Right atrium auricular region (tissue), 2 donors: Measurements from ENCODE around the gene RASL11A. TPM values are rescaled to one million over a fixed set of nuclear protein-coding genes. Genes with fewer than 3 reads are reported as not detected.
"Not testable (repeated sequence)": the region's sequence is repeated elsewhere in the genome, so short reads cannot be mapped to it uniquely, and the experiment has no call there.

Experiments
- DNase-seq: peaks from one replicate; pipeline ENCODE4 v3.0.0-alpha.2; 2019; ENCODE audit warnings: low spot score
- H3K27ac ChIP-seq, 2 donors: fragments of 200-600 bp; sonication (generic); 1 replicate in 1 of 2; 2 replicates in 1 of 2; pipeline ENCODE4 v1.5.1; 2016 to 2019
- H3K27me3 ChIP-seq, 2 donors: fragments of 200-600 bp; sonication (generic); one replicate each; pipeline versions ENCODE4 v1.5.1 to v1.6.0; 2017 to 2019
- H3K36me3 ChIP-seq: fragments of 200-600 bp; sonication (generic); one replicate; pipeline ENCODE4 v1.5.1; 2016
- H3K4me1 ChIP-seq, 2 donors: fragments of 200-600 bp; sonication (generic); one replicate each; pipeline versions ENCODE4 v1.5.1 to v1.6.0; 2017 to 2019
- H3K4me3 ChIP-seq, 2 donors: fragments of 200-600 bp; sonication (generic); 1 replicate in 1 of 2; 2 replicates in 1 of 2; pipeline ENCODE4 v1.5.1; 2017 to 2019; ENCODE audit warnings: mild to moderate bottlenecking in 1 of 2, moderate library complexity in 1 of 2
- H3K9me3 ChIP-seq, 2 donors: fragments of 200-600 bp; sonication (generic); one replicate each; pipeline ENCODE4 v1.5.1; 2019
- CTCF ChIP-seq, 2 donors: fragments of 200-600 bp; sonication (generic); IDR thresholded peaks; one replicate each; pipeline ENCODE4 v1.5.1; 2019; ENCODE audit warnings: antibody characterized with exemption in 2 of 2
- total RNA-seq, 2 donors: library from RNA; depleted of rRNA; stranded (reverse); fragments of >200 nt; gene quantifications; one replicate each; pipeline ENCODE4 v1.1.0, GENCODE V29; 2016

The RASL11A gene
- total RNA-seq, 2 donors from 2014 or later = 9.3 to 16.3 TPM

GRCh38 chr13:27289011-27289665, 18.5 kb downstream of the RASL11A start:
- no peak for TF ChIP-seq CTCF (IDR thresholded peaks at IDR 0.05)
- Histone ChIP-seq H3K36me3 (no peaks in the 10 kb centered on the region), H3K4me3 (no peak overlapping the region), H3K27me3 (no peaks in the 10 kb centered on the region), H3K9me3 (no peaks in the 10 kb centered on the region), H3K27ac (no peak overlapping the region), H3K4me1 (no peaks in the 10 kb centered on the region)
- DNase-seq = no peak

GRCh38 chr13:27290715-27291114, 20.1 kb downstream of the RASL11A start:
- Histone ChIP-seq H3K9me3 (no peaks in the 10 kb centered on the region), H3K4me3 (no peak overlapping the region), H3K36me3 (no peaks in the 10 kb centered on the region), H3K27ac (no peak overlapping the region), H3K4me1 (peaks cover 0 to under 1% of the 10 kb centered on the region in 2 donors), H3K27me3 (no peaks in the 10 kb centered on the region)
- no peak for DNase-seq
- no peak for TF ChIP-seq CTCF (IDR thresholded peaks at IDR 0.05)

- not testable (repeated sequence) for DNase-seq, H3K27me3 ChIP-seq, H3K36me3 ChIP-seq
Observed at GRCh38 chr13:27291967-27292366, 21.3 kb downstream of the RASL11A start.

GRCh38 chr13:27293076-27293691, 22.6 kb downstream of the RASL11A start:
- H3K4me1 ChIP-seq = peaks cover 0 to 8% of the 10 kb centered on the region in 2 donors
- H3K9me3 ChIP-seq = no peaks in the 10 kb centered on the region
- no peaks in the 10 kb centered on the region for H3K36me3 ChIP-seq
- H3K4me3 ChIP-seq = no peak overlapping the region
- TF ChIP-seq CTCF (IDR thresholded peaks at IDR 0.05) = no peak
- no peaks in the 10 kb centered on the region for H3K27me3 ChIP-seq
- peak; percentile 11 for DNase-seq
- H3K27ac ChIP-seq = no peak overlapping the region

More at GRCh38 chr13:27291967-27292366, 21.3 kb downstream of the RASL11A start:
- not testable (repeated sequence) for H3K9me3 ChIP-seq, H3K4me3 ChIP-seq, H3K27ac ChIP-seq, H3K4me1 ChIP-seq

GRCh38 chr13:27293873-27294515, 23.4 kb downstream of the RASL11A start:
- H3K4me3 ChIP-seq = no peak overlapping the region
- DNase-seq = peak; percentile 46
- TF ChIP-seq CTCF (IDR thresholded peaks at IDR 0.05) = no peak
- H3K4me1 ChIP-seq = peaks cover 0 to 8% of the 10 kb centered on the region in 2 donors
- H3K27ac ChIP-seq = no peak overlapping the region
- no peaks in the 10 kb centered on the region for H3K36me3 ChIP-seq
- H3K27me3 ChIP-seq = no peaks in the 10 kb centered on the region
- no peaks in the 10 kb centered on the region for H3K9me3 ChIP-seq

- no peaks in the 10 kb centered on the region for H3K27me3 ChIP-seq
- peak; percentile 23 for DNase-seq
- H3K27ac ChIP-seq = no peak overlapping the region
- H3K36me3 ChIP-seq = no peaks in the 10 kb centered on the region
- H3K4me1 ChIP-seq = peaks cover 0 to 8% of the 10 kb centered on the region in 2 donors
- TF ChIP-seq CTCF (IDR thresholded peaks at IDR 0.05) = no peak
- H3K4me3 ChIP-seq = no peak overlapping the region
- H3K9me3 ChIP-seq = no peaks in the 10 kb centered on the region
Observed at GRCh38 chr13:27295096-27295495, 24.5 kb downstream of the RASL11A start.
